ENCODE measurements around the gene ZNF592.
A peak's percentile ranks its signal among the peaks of the same experiment; 100 is the strongest.

ZNF592 gene

DNA sequence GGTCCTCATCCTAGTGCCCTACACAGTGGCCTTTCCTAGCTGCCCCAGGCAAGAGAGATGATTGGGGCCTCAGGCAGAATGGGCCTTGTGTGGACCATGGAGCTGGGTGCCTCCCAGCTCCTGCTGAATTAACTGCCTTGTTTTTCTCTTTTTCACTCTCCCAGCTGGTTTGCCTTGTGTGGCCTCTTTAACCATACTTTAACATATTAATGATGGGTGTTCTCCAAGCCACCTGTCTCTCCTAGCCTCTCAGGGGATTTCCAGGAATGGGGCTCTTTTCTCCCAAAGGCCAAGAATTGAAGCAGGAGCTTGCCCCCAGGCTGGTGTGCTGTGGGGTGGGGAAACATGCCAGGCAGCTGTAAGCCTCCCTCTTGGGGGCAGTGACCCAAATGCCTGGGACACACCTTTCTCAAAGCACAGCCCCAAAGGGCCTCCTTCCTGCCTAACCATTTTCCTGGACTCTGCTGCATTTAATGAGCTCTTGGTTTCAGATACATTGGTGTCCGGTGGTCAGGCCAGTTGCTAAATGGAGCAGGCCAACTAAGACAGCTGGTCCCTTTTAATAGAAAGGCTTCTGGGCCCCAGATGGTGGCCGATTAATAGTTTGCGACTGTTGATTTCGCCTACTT lies 74.4 kb downstream of the ZNF592 start:
- DNase-seq: no peak
- no peak overlapping the region for H3K4me3 ChIP-seq (ENCODE audit: low read depth, low read length)
- TF ChIP-seq, protein P1, sequence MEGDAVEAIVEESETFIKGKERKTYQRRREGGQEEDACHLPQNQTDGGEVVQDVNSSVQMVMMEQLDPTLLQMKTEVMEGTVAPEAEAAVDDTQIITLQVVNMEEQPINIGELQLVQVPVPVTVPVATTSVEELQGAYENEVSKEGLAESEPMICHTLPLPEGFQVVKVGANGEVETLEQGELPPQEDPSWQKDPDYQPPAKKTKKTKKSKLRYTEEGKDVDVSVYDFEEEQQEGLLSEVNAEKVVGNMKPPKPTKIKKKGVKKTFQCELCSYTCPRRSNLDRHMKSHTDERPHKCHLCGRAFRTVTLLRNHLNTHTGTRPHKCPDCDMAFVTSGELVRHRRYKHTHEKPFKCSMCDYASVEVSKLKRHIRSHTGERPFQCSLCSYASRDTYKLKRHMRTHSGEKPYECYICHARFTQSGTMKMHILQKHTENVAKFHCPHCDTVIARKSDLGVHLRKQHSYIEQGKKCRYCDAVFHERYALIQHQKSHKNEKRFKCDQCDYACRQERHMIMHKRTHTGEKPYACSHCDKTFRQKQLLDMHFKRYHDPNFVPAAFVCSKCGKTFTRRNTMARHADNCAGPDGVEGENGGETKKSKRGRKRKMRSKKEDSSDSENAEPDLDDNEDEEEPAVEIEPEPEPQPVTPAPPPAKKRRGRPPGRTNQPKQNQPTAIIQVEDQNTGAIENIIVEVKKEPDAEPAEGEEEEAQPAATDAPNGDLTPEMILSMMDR (IDR thresholded peaks at IDR 0.05; ENCODE audit: low read depth, low read length): no peak
- no peaks in the 10 kb centered on the region for H3K27me3 ChIP-seq
- H3K36me3 ChIP-seq: no peaks in the 10 kb centered on the region; the same call in 1 of the 2 replicates
- no peaks in the 10 kb centered on the region; the same call in 1 of the 2 replicates for H3K9me3 ChIP-seq
- H3K4me1 ChIP-seq: peaks cover 16% of the 10 kb centered on the region

DNA sequence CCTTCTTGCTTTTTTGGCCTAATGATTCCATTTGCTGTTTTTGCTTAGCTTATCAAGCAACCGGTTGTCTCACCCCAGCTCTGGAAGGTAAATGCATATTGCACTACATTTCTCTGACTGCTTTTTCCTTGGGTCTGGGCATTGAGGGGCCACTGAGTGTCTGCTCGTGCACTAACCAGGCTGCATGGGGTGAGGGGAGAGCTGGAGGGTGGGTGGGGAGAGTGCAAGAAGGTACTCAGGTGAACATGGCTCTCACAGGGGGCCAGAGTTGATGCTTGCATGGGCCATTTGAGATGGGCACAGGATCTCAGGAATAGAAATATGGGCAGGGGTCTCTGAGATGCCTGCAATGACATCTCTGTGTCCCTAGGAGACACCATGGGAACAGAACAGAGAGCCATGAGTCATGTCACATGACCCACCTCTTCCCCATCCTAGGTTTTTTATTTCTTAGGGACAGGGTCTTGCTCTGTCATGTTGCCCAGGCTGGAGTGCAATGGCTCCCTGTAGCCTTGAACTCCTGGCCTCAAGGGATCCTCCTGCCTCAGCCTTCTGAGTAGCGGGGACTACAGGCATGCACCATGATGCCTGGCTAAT lies 75.0 kb downstream of the ZNF592 start:
- H3K4me3 ChIP-seq (ENCODE audit: low read depth, low read length): no peak overlapping the region
- H3K36me3 ChIP-seq: no peaks in the 10 kb centered on the region; the same call in 1 of the 2 replicates
- H3K9me3 ChIP-seq: no peaks in the 10 kb centered on the region; the same call in 1 of the 2 replicates
- peaks cover 10% of the 10 kb centered on the region for H3K4me1 ChIP-seq
- TF ChIP-seq, protein P1 (IDR thresholded peaks at IDR 0.05; ENCODE audit: low read depth, low read length): no peak
- DNase-seq: no peak
- H3K27me3 ChIP-seq: no peaks in the 10 kb centered on the region

DNA sequence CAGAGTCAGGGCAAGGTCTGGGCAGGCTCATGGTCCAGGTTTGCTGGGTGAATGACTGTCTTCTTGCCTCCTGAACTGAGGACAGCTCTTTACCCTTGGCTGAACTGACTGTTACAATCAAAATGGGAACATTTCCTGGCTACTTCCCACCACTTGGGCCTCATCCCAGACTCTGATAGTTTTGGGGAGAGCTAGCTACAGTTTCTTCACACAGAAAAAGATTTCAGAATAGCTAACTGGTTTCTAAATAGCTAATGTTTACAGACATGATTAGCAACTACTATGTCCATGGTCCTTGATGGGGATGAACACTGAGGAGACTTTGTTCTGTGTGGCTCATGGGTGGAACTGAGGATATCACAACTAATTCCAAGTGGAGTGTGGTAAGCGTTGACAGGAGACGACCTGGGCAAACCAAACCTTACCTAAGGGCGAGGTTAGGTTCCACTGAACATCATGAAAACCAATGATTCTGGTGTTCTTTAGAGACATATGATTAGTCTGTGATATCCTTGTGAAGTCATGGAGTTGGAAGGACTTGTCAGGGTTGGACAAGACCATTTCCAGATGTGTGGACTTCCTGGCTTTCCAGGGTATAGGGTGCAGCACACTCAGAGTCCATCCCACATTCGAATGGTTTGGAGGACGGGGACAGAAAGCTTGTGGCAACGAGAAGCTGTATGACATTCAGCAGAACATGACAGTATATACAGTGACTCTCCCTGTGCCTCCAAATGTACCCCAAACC lies 76.0 kb downstream of the ZNF592 start:
- H3K36me3 ChIP-seq: no peaks in the 10 kb centered on the region
- TF ChIP-seq, protein P1 (IDR thresholded peaks at IDR 0.05; ENCODE audit: low read depth, low read length): no peak
- H3K4me1 ChIP-seq: peaks cover 3% of the 10 kb centered on the region; the same call in 1 of the 2 replicates
- H3K27me3 ChIP-seq: no peaks in the 10 kb centered on the region
- no peaks in the 10 kb centered on the region for H3K9me3 ChIP-seq
- no peak overlapping the region for H3K4me3 ChIP-seq (ENCODE audit: low read depth, low read length)
- no peak for DNase-seq

DNA sequence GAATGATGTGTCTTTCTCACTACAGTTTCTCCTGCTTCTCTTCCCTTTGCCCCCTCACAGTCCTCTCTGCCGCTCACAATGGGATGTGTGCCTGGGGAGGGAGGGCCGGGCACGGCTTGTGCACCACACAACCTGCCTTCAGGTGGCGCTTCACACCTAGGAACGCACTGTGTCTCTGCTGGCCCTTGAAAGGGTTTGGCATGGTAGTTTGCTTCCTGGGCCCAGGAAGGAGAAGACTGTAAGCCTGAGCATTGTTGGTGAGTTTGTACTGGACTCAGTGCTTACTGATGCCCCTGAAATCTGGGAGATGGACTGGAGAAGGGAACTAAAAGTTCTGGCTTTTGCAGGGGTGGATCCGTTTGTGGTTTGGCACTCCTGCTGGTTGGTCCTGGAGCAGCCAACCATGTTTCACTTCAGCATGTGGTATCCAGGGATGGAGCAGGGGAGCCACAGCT lies 78.0 kb downstream of the ZNF592 start:
- no peaks in the 10 kb centered on the region for H3K27me3 ChIP-seq
- H3K4me3 ChIP-seq (ENCODE audit: low read depth, low read length): no peak overlapping the region
- no peaks in the 10 kb centered on the region for H3K36me3 ChIP-seq
- no peaks in the 10 kb centered on the region for H3K9me3 ChIP-seq
- TF ChIP-seq, protein P1 (IDR thresholded peaks at IDR 0.05; ENCODE audit: low read depth, low read length): peak; percentile 50
- H3K4me1 ChIP-seq: 0 out of 2 replicates have a peak, but pooled peaks cover 3% of the 10 kb centered on the region
- DNase-seq: no peak

DNA sequence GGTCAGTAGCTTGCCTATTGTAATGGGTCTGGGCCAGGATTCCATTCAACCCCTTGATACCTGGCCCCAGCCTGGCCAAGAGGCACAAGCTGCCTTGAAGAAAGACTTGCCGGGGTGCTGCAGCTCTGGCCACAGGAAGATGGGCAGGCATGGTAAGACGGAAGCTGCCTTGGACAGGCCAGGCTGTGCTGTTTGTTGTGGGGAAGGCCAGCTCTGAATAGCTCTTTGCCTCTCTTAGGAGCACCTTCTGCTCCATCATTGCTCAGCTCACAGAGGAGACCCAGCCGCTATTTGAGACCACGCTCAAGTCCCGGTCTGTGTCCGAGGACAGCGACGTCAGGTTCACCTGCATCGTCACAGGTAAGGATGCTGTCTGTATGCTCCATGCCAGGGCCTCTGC lies 78.9 kb downstream of the ZNF592 start:
- no peaks in the 10 kb centered on the region for H3K36me3 ChIP-seq
- no peaks in the 10 kb centered on the region for H3K9me3 ChIP-seq
- H3K4me3 ChIP-seq (ENCODE audit: low read depth, low read length): no peak overlapping the region
- 0 out of 2 replicates have a peak, but pooled peaks cover 3% of the 10 kb centered on the region for H3K4me1 ChIP-seq
- TF ChIP-seq, protein P1 (IDR thresholded peaks at IDR 0.05; ENCODE audit: low read depth, low read length): no peak
- H3K27me3 ChIP-seq: no peaks in the 10 kb centered on the region
- DNase-seq: no peak
